ENCODE measurements around the gene GFRA3. TPM values are rescaled to one million over a fixed set of nuclear protein-coding genes. Genes with fewer than 3 reads are reported as not detected.

Gene GFRA3
- total RNA-seq, 1 experiment from 2014 or later: 1.3 TPM

- 0 out of 2 replicates have a peak, but pooled peaks cover 5% of the 10 kb centered on the region for H3K4me1 Mint-ChIP-seq
- H3K9me3 Mint-ChIP-seq: peaks cover 8% of the 10 kb centered on the region
- CTCF ChIA-PET: interaction anchor here (1.7 kb wide), 1 partner anchor 122 kb away, joined by 4 read pairs; the partner anchor contains the start of gene KDM3B
- no peak overlapping the region for H3K27ac Mint-ChIP-seq
- POLR2A ChIA-PET: no interaction called here
- no peak for ATAC-seq
- H3K36me3 Mint-ChIP-seq: peaks cover 2% of the 10 kb centered on the region
- no peak overlapping the region for H3K4me3 Mint-ChIP-seq
- peaks cover 2% of the 10 kb centered on the region; the same call in 1 of the 2 replicates for H3K27me3 Mint-ChIP-seq (ENCODE audit: low read depth)
- DNase-seq (ENCODE audit: low spot score): no peak
- TF ChIP-seq TP53 (CRISPR knock-in tag; IDR thresholded peaks at IDR 0.05) (no peak), CBFB (CRISPR knock-in tag; IDR thresholded peaks at IDR 0.05; ENCODE audit: low read depth) (no peak), EMX1 (CRISPR knock-in tag; IDR thresholded peaks at IDR 0.05) (no peak), ETV6 (CRISPR knock-in tag; IDR thresholded peaks at IDR 0.05) (no peak), FOXJ3 (CRISPR knock-in tag; IDR thresholded peaks at IDR 0.05; ENCODE audit: borderline replicate concordance) (no peak), ZNF532 (CRISPR knock-in tag; IDR thresholded peaks at IDR 0.05; ENCODE audit: borderline replicate concordance) (no peak), PRRX2 (CRISPR knock-in tag; IDR thresholded peaks at IDR 0.05) (no peak), GRHL2 (CRISPR knock-in tag; IDR thresholded peaks at IDR 0.05; ENCODE audit: insufficient replicate concordance, severe bottlenecking) (no peak), ZNF121 (CRISPR knock-in tag; IDR thresholded peaks at IDR 0.05) (no peak), RELA (CRISPR knock-in tag; IDR thresholded peaks at IDR 0.05; ENCODE audit: borderline replicate concordance) (no peak), IRF2 (CRISPR knock-in tag; IDR thresholded peaks at IDR 0.05; ENCODE audit: borderline replicate concordance, low read depth) (no peak)
- TF ChIP-seq, protein P1, sequence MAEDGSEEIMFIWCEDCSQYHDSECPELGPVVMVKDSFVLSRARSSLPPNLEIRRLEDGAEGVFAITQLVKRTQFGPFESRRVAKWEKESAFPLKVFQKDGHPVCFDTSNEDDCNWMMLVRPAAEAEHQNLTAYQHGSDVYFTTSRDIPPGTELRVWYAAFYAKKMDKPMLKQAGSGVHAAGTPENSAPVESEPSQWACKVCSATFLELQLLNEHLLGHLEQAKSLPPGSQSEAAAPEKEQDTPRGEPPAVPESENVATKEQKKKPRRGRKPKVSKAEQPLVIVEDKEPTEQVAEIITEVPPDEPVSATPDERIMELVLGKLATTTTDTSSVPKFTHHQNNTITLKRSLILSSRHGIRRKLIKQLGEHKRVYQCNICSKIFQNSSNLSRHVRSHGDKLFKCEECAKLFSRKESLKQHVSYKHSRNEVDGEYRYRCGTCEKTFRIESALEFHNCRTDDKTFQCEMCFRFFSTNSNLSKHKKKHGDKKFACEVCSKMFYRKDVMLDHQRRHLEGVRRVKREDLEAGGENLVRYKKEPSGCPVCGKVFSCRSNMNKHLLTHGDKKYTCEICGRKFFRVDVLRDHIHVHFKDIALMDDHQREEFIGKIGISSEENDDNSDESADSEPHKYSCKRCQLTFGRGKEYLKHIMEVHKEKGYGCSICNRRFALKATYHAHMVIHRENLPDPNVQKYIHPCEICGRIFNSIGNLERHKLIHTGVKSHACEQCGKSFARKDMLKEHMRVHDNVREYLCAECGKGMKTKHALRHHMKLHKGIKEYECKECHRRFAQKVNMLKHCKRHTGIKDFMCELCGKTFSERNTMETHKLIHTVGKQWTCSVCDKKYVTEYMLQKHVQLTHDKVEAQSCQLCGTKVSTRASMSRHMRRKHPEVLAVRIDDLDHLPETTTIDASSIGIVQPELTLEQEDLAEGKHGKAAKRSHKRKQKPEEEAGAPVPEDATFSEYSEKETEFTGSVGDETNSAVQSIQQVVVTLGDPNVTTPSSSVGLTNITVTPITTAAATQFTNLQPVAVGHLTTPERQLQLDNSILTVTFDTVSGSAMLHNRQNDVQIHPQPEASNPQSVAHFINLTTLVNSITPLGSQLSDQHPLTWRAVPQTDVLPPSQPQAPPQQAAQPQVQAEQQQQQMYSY (CRISPR knock-in tag; IDR thresholded peaks at IDR 0.05): no peak
- TF ChIP-seq, protein P2, sequence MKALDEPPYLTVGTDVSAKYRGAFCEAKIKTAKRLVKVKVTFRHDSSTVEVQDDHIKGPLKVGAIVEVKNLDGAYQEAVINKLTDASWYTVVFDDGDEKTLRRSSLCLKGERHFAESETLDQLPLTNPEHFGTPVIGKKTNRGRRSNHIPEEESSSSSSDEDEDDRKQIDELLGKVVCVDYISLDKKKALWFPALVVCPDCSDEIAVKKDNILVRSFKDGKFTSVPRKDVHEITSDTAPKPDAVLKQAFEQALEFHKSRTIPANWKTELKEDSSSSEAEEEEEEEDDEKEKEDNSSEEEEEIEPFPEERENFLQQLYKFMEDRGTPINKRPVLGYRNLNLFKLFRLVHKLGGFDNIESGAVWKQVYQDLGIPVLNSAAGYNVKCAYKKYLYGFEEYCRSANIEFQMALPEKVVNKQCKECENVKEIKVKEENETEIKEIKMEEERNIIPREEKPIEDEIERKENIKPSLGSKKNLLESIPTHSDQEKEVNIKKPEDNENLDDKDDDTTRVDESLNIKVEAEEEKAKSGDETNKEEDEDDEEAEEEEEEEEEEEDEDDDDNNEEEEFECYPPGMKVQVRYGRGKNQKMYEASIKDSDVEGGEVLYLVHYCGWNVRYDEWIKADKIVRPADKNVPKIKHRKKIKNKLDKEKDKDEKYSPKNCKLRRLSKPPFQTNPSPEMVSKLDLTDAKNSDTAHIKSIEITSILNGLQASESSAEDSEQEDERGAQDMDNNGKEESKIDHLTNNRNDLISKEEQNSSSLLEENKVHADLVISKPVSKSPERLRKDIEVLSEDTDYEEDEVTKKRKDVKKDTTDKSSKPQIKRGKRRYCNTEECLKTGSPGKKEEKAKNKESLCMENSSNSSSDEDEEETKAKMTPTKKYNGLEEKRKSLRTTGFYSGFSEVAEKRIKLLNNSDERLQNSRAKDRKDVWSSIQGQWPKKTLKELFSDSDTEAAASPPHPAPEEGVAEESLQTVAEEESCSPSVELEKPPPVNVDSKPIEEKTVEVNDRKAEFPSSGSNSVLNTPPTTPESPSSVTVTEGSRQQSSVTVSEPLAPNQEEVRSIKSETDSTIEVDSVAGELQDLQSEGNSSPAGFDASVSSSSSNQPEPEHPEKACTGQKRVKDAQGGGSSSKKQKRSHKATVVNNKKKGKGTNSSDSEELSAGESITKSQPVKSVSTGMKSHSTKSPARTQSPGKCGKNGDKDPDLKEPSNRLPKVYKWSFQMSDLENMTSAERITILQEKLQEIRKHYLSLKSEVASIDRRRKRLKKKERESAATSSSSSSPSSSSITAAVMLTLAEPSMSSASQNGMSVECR (CRISPR knock-in tag; IDR thresholded peaks at IDR 0.05; ENCODE audit: borderline replicate concordance): no peak
- TF ChIP-seq, protein P3, sequence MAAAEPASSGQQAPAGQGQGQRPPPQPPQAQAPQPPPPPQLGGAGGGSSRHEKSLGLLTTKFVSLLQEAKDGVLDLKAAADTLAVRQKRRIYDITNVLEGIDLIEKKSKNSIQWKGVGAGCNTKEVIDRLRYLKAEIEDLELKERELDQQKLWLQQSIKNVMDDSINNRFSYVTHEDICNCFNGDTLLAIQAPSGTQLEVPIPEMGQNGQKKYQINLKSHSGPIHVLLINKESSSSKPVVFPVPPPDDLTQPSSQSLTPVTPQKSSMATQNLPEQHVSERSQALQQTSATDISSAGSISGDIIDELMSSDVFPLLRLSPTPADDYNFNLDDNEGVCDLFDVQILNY (CRISPR knock-in tag; IDR thresholded peaks at IDR 0.05): no peak
- TF ChIP-seq, protein P4, sequence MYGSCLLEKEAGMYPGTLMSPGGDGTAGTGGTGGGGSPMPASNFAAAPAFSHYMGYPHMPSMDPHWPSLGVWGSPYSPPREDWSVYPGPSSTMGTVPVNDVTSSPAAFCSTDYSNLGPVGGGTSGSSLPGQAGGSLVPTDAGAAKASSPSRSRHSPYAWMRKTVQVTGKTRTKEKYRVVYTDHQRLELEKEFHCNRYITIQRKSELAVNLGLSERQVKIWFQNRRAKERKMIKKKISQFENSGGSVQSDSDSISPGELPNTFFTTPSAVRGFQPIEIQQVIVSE (CRISPR knock-in tag; IDR thresholded peaks at IDR 0.05; ENCODE audit: borderline replicate concordance): no peak
- TF ChIP-seq, protein P5, sequence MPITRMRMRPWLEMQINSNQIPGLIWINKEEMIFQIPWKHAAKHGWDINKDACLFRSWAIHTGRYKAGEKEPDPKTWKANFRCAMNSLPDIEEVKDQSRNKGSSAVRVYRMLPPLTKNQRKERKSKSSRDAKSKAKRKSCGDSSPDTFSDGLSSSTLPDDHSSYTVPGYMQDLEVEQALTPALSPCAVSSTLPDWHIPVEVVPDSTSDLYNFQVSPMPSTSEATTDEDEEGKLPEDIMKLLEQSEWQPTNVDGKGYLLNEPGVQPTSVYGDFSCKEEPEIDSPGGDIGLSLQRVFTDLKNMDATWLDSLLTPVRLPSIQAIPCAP (CRISPR knock-in tag; IDR thresholded peaks at IDR 0.05): no peak
- TF ChIP-seq, protein P6, sequence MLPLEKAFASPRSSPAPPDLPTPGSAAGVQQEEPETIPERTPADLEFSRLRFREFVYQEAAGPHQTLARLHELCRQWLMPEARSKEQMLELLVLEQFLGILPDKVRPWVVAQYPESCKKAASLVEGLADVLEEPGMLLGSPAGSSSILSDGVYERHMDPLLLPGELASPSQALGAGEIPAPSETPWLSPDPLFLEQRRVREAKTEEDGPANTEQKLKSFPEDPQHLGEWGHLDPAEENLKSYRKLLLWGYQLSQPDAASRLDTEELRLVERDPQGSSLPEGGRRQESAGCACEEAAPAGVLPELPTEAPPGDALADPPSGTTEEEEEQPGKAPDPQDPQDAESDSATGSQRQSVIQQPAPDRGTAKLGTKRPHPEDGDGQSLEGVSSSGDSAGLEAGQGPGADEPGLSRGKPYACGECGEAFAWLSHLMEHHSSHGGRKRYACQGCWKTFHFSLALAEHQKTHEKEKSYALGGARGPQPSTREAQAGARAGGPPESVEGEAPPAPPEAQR (CRISPR knock-in tag; IDR thresholded peaks at IDR 0.05): no peak
- TF ChIP-seq, protein P7, sequence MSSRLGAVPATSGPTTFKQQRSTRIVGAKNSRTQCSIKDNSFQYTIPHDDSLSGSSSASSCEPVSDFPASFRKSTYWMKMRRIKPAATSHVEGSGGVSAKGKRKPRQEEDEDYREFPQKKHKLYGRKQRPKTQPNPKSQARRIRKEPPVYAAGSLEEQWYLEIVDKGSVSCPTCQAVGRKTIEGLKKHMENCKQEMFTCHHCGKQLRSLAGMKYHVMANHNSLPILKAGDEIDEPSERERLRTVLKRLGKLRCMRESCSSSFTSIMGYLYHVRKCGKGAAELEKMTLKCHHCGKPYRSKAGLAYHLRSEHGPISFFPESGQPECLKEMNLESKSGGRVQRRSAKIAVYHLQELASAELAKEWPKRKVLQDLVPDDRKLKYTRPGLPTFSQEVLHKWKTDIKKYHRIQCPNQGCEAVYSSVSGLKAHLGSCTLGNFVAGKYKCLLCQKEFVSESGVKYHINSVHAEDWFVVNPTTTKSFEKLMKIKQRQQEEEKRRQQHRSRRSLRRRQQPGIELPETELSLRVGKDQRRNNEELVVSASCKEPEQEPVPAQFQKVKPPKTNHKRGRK (CRISPR knock-in tag; IDR thresholded peaks at IDR 0.05; ENCODE audit: borderline replicate concordance): no peak
Observed at GRCh38 chr5:138230261-138230660, 44.2 kb downstream of the GFRA3 start.

All from WTC11 (cell line).